ENCODE results near the gene SIL1.
"Not testable (repeated sequence)": the region's sequence is repeated elsewhere in the genome, so short reads cannot be mapped to it uniquely, and the experiment has no call there.

The SIL1 gene

GRCh38 chr5:139113892-139114291 lies 84.3 kb downstream of the SIL1 start:
- in situ Hi-C loops (cut with HindIII; ENCODE audit: low sequenced_read_pairs), result no loop called here

GRCh38 chr5:139112362-139112761 lies 85.8 kb downstream of the SIL1 start:
- in situ Hi-C loops (cut with HindIII; ENCODE audit: low sequenced_read_pairs), result not testable (repeated sequence)

DNA sequence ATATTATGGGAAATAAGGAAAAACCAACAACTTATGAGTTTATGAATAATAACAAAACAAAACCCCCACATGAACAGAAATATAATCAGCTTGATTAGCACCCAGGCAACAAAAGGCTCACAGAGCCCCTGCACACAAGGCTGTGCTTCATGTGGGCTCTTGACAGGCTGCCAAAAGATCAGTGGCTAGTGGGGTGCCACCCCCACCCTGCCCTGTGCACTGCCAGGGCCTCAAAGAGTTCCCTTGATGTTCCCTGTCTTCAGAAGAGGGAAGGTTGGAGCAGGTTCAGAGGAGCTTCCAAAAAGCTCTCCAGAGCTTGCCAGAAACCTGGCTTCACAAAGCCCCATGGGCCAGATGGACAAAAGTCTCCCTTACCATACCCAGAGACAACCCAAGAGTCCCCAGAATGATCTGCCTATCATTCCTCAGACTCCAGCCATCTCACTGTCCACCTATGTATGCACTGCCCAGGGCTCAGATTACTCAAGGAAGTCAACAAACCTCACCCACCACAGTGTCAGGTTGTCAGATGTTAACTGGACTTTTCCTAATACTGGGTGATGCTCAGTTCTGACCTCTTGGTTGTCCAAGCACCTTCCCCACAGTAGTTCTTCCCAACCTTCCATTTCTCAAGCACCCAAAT lies 87.5 kb downstream of the SIL1 start:
- in situ Hi-C loops (cut with HindIII; ENCODE audit: low sequenced_read_pairs), result no loop called here

GRCh38 chr5:139108063-139108824 lies 89.9 kb downstream of the SIL1 start:
- in situ Hi-C loops (cut with HindIII; ENCODE audit: low sequenced_read_pairs), result no loop called here

GRCh38 chr5:139105621-139106071 lies 92.5 kb downstream of the SIL1 start:
- in situ Hi-C loops (cut with HindIII; ENCODE audit: low sequenced_read_pairs), result no loop called here

DNA sequence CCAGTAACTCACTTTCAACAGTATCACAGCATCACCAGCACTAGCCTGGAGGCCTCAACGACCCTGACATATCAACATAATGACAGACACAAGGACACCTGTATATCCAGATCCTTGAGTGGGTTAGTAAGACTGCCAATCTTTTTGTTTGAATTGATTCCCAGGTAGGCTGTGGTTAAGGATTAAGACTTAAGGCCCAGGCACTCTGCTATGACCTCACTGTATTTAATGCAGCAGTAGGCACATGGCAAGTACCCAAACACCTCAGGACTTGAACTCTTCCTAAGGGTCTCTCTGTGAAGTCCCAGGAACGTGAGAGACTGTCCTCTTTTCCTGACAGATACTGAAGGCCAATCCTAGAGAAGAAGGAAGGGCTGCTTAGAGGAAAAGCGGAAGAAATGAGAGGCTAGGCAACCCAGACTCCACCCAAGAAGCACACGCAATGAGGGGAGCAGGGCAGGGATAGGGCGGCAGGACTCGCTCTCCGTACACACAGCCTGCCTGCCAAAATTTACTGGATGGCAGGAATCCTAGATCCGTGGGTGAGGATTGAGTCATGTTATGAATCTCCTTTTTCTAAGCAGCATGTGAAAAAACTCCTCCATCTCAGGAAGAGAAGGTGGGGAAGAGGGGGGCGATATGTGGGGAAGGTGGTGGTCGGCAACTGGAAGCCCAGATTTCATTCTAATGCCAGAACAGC lies 93.4 kb downstream of the SIL1 start:
- in situ Hi-C loops (cut with HindIII; ENCODE audit: low sequenced_read_pairs), result no loop called here

- in situ Hi-C loops (cut with HindIII; ENCODE audit: low sequenced_read_pairs), result no loop called here
These were observed 94.4 kb downstream of the SIL1 start for GRCh38 chr5:139103762-139104161.

DNA sequence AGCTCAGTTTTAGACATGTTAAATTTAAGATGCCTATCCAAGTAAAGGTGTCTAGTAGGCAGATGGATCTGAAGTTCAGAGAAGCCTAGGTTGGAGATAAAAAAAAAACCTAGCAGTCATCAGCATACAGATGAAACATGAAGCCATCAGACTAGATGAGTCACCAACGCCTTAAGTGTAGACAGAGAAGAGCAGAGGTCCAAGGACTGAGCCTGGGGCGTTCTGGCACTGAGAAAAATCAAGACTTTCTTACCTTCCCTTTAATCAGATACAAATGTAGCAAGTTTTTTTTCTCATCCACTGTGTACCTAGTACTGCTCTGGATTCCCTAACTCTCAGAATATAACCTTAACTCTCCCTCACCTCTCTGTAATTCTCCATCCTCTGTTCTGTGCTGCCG lies 97.3 kb downstream of the SIL1 start:
- in situ Hi-C loops (cut with HindIII; ENCODE audit: low sequenced_read_pairs), result no loop called here

- in situ Hi-C loops (cut with HindIII; ENCODE audit: low sequenced_read_pairs), result no loop called here
These were observed 103.7 kb downstream of the SIL1 start for GRCh38 chr5:139094154-139095131.

GRCh38 chr5:139092741-139093343 lies 105.3 kb downstream of the SIL1 start:
- in situ Hi-C loops (cut with HindIII; ENCODE audit: low sequenced_read_pairs), result no loop called here

- in situ Hi-C loops (cut with HindIII; ENCODE audit: low sequenced_read_pairs), result no loop called here
These were observed 106.6 kb downstream of the SIL1 start for GRCh38 chr5:139091439-139092156.

DNA sequence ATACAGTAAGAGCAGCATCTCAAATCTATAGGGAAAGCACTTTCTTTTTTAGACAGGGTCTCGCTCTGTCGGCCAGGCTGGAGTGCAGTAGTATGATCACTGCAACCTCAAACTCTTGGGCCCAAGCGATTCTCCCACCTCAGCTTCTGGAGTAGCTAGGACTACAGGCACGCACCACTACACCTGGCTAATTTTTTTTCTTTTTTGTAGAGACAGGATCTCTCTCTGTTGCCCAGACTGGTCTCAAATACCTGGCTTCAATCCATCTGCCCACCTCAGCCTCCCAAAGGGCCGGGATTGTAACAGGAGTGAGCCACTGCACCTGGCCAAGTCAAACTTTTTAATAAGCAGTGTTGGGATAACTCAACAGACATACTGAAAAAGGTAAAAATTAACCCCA lies 107.6 kb downstream of the SIL1 start:
- in situ Hi-C loops (cut with HindIII; ENCODE audit: low sequenced_read_pairs), result no loop called here

- in situ Hi-C loops (cut with HindIII; ENCODE audit: low sequenced_read_pairs), result no loop called here
These were observed 110.1 kb downstream of the SIL1 start for GRCh38 chr5:139088024-139088423.

GRCh38 chr5:139082813-139083498 lies 115.2 kb downstream of the SIL1 start:
- in situ Hi-C loops (cut with HindIII; ENCODE audit: low sequenced_read_pairs), result no loop called here

- in situ Hi-C loops (cut with HindIII; ENCODE audit: low sequenced_read_pairs), result no loop called here
These were observed 118.1 kb downstream of the SIL1 start for GRCh38 chr5:139079991-139080610.

- in situ Hi-C loops (cut with HindIII; ENCODE audit: low sequenced_read_pairs), result no loop called here
These were observed 118.8 kb downstream of the SIL1 start for GRCh38 chr5:139079225-139079990.

- in situ Hi-C loops (cut with HindIII; ENCODE audit: low sequenced_read_pairs), result no loop called here
These were observed 119.8 kb downstream of the SIL1 start for GRCh38 chr5:139078345-139078744.

- in situ Hi-C loops (cut with HindIII; ENCODE audit: low sequenced_read_pairs), result no loop called here
These were observed 120.3 kb downstream of the SIL1 start for GRCh38 chr5:139077899-139078298.

Measured in DLD1 (cell line).